Measurements from ENCODE around the gene LRP5. TPM values are rescaled to one million over a fixed set of nuclear protein-coding genes. Genes with fewer than 3 reads are reported as not detected.
A peak's percentile ranks its signal among the peaks of the same experiment; 100 is the strongest.

The LRP5 gene
- total RNA-seq, 4 donors from 2014 or later: 22.3 to 43.2 (median 33.8) TPM

- TF ChIP-seq CTCF (IDR thresholded peaks at IDR 0.05) (no peak), POLR2A (IDR thresholded peaks at IDR 0.05) (no peak), EP300 (IDR thresholded peaks at IDR 0.05) (no peak)
- Histone ChIP-seq H3K27me3 (no peaks in the 10 kb centered on the region), H3K36me3 (no peaks in the 10 kb centered on the region), H3K27ac (peak overlapping the region in 3 of 4 donors; percentile 40 to 68 (median 47)), H3K4me1 (peaks cover 4 to 73% (median 51%) of the 10 kb centered on the region in 4 donors), H3K4me3 (no peak overlapping the region), H3K9me3 (no peaks in the 10 kb centered on the region)
- whole genome bisulfite sequencing, 2 donors: 76 to 84% methylated on average over 15 to 16 of the region's 16 CpGs
- DNase-seq (ENCODE audit: low spot score in 2 of 2): no peak
Observed at GRCh38 chr11:68330700-68331337, 18.4 kb downstream of the LRP5 start.

- H3K27ac ChIP-seq: peak overlapping the region in 3 of 4 donors; percentile 40 to 68 (median 47)
- 50 to 62% methylated on average over 13 to 14 of the region's 14 CpGs for WGBS, 2 donors
- H3K4me1 ChIP-seq: peaks cover 4 to 67% (median 47%) of the 10 kb centered on the region in 4 donors
- no peak for DNase-seq (ENCODE audit: low spot score in 2 of 2)
- H3K4me3 ChIP-seq: no peak overlapping the region
- H3K9me3 ChIP-seq: no peaks in the 10 kb centered on the region
- no peaks in the 10 kb centered on the region for H3K36me3 ChIP-seq
- H3K27me3 ChIP-seq: no peaks in the 10 kb centered on the region
- TF ChIP-seq POLR2A (IDR thresholded peaks at IDR 0.05) (no peak), EP300 (IDR thresholded peaks at IDR 0.05) (no peak), CTCF (IDR thresholded peaks at IDR 0.05) (no peak)
Observed at GRCh38 chr11:68331338-68331947, 19.1 kb downstream of the LRP5 start.

- no peak for DNase-seq (ENCODE audit: low spot score in 2 of 2)
- Histone ChIP-seq H3K4me1 (peaks cover under 1 to 65% (median 40%) of the 10 kb centered on the region in 4 donors), H3K9me3 (no peaks in the 10 kb centered on the region), H3K4me3 (no peak overlapping the region), H3K27me3 (no peaks in the 10 kb centered on the region), H3K36me3 (no peaks in the 10 kb centered on the region), H3K27ac (peak overlapping the region in 2 of 4 donors; percentile 25 to 38)
- WGBS, 2 donors: 89 to 100% methylated on average over 9 of the region's 9 CpGs
- TF ChIP-seq EP300 (IDR thresholded peaks at IDR 0.05) (no peak), POLR2A (IDR thresholded peaks at IDR 0.05) (no peak), CTCF (IDR thresholded peaks at IDR 0.05) (no peak)
Observed at GRCh38 chr11:68332186-68332585, 19.8 kb downstream of the LRP5 start.

- DNase-seq (ENCODE audit: low spot score in 2 of 2): no peak
- peak overlapping the region in 1 of 4 donors; percentile 29 for H3K27ac ChIP-seq
- WGBS, 2 donors: 58 to 66% methylated on average over 4 of the region's 4 CpGs
- TF ChIP-seq CTCF (IDR thresholded peaks at IDR 0.05) (no peak), EP300 (IDR thresholded peaks at IDR 0.05) (no peak), POLR2A (IDR thresholded peaks at IDR 0.05) (no peak)
- peaks cover 0 to 65% (median 35%) of the 10 kb centered on the region in 4 donors for H3K4me1 ChIP-seq
- no peaks in the 10 kb centered on the region for H3K27me3 ChIP-seq
- no peaks in the 10 kb centered on the region for H3K9me3 ChIP-seq
- no peak overlapping the region for H3K4me3 ChIP-seq
- no peaks in the 10 kb centered on the region for H3K36me3 ChIP-seq
Observed at GRCh38 chr11:68333173-68333572, 20.8 kb downstream of the LRP5 start.

GRCh38 chr11:68334923-68335322 lies 22.5 kb downstream of the LRP5 start:
- WGBS, 2 donors: 85 to 92% methylated on average over 4 of the region's 4 CpGs
- DNase-seq (ENCODE audit: low spot score in 2 of 2): no peak

More at GRCh38 chr11:68334923-68335322, 22.5 kb downstream of the LRP5 start:
- no peaks in the 10 kb centered on the region for H3K27me3 ChIP-seq
- no peak overlapping the region for H3K4me3 ChIP-seq
- H3K36me3 ChIP-seq: no peaks in the 10 kb centered on the region
- TF ChIP-seq EP300 (IDR thresholded peaks at IDR 0.05): no peak
- TF ChIP-seq POLR2A (IDR thresholded peaks at IDR 0.05): no peak
- TF ChIP-seq CTCF (IDR thresholded peaks at IDR 0.05): no peak
- no peak overlapping the region for H3K27ac ChIP-seq
- no peaks in the 10 kb centered on the region for H3K9me3 ChIP-seq
- H3K4me1 ChIP-seq: peaks cover 0 to 57% (median 24%) of the 10 kb centered on the region in 4 donors
